ENCODE results near the gene SNX27. TPM values are rescaled to one million over a fixed set of nuclear protein-coding genes. Genes with fewer than 3 reads are reported as not detected.

Gene SNX27
- total RNA-seq (2021; ENCODE audit: unreplicated experiment) (42.2 TPM), Bru-seq, nascent RNA (percentile 73 among the genes with signal in this experiment), BruChase-seq, experiment 1, labeled RNA remaining after a 6-hour chase (percentile 86 among the genes with signal in this experiment), BruChase-seq, experiment 2, labeled RNA remaining after a 2-hour chase (percentile 81 among the genes with signal in this experiment)
- 11.7 and 11.8 TPM in 2 replicates for polyA plus RNA-seq (2012)
- long read RNA-seq, full-length matches to known transcripts = 26 of 56 reads
- long read RNA-seq, partial matches to known transcripts = 24 of 56 reads
- long read RNA-seq, other reads (novel, unspliced or antisense) = 6 of 56 reads

DNA sequence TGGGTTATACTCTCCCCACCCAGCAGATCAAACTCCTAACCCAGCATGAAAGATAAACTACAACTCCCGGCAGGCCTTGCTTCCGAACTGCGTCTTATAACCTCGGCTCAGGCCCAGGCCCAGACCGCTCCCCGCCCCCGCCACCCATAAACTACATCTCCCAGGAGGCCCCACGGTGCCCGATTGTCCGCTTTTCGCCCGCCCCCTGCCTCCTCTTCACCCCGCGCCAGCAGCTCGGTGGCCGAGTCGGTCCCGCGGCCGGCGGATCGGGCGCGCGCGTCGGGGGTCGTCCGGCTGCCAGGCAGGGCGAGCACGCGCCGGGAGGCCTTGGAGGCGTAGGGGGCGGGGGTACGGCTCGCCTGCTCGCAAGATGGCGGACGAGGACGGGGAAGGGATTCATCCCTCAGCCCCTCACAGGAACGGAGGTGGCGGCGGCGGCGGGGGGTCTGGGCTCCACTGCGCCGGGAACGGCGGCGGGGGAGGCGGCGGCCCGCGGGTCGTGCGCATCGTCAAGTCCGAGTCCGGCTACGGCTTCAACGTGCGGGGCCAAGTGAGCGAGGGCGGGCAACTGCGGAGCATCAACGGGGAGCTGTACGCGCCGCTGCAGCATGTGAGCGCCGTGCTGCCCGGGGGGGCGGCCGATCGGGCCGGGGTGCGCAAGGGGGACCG is at the start of gene SNX27:
SNX27 (plus strand) TSS at position 219 of the 669 bp plus-strand sequence; CDS start at position 371, 152 bp downstream.
- H3K4me2 ChIP-seq (ENCODE audit: low read length) = peak within 1 kb of the TSS; percentile 79
- peak within 1 kb of the TSS; percentile 80 for H3K9ac ChIP-seq (ENCODE audit: low read length)
- intact Hi-C loops (cut with micrococcal nuclease) = no loop called here
- H3K79me2 ChIP-seq (ENCODE audit: insufficient read depth, low read length) = peaks cover 40% of the 10 kb centered on the region
- H3K36me3 ChIP-seq (ENCODE audit: control insufficient read depth in 1 of 2, insufficient read depth in 2 of 2, low read length in 2 of 2) = 0 out of 4 replicates have a peak, but pooled peaks cover 0 to 2% of the 10 kb centered on the region in 2 experiments
- H2AFZ ChIP-seq (ENCODE audit: low read depth, low read length, poor library complexity, severe bottlenecking) = peak within 1 kb of the TSS; percentile 69
- ATAC-seq = peak; percentile 91
- DNase-seq (ENCODE audit: low read depth, low spot score) = peak; percentile 80
- peaks cover 8 to 50% of the 10 kb centered on the region in 2 experiments; a peak in 3 of 4 replicates for H3K4me1 ChIP-seq (ENCODE audit: control insufficient read depth in 1 of 2, insufficient read depth in 2 of 2, low read length in 2 of 2)
- TF ChIP-seq ZNF274 (IDR thresholded peaks at IDR 0.05; ENCODE audit: low read depth, low read length) = no peak
- peak; percentile 81 for TF ChIP-seq YY1 (IDR thresholded peaks at IDR 0.05; ENCODE audit: extremely low read depth, insufficient replicate concordance, low read depth, low read length)
- TF ChIP-seq, protein P1, sequence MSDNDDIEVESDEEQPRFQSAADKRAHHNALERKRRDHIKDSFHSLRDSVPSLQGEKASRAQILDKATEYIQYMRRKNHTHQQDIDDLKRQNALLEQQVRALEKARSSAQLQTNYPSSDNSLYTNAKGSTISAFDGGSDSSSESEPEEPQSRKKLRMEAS (IDR thresholded peaks at IDR 0.05) = peak; percentile 55
- TF ChIP-seq POLR2AphosphoS5 (IDR thresholded peaks at IDR 0.05; ENCODE audit: low read depth, low read length) = peak; percentile 78
- TF ChIP-seq, protein P2, sequence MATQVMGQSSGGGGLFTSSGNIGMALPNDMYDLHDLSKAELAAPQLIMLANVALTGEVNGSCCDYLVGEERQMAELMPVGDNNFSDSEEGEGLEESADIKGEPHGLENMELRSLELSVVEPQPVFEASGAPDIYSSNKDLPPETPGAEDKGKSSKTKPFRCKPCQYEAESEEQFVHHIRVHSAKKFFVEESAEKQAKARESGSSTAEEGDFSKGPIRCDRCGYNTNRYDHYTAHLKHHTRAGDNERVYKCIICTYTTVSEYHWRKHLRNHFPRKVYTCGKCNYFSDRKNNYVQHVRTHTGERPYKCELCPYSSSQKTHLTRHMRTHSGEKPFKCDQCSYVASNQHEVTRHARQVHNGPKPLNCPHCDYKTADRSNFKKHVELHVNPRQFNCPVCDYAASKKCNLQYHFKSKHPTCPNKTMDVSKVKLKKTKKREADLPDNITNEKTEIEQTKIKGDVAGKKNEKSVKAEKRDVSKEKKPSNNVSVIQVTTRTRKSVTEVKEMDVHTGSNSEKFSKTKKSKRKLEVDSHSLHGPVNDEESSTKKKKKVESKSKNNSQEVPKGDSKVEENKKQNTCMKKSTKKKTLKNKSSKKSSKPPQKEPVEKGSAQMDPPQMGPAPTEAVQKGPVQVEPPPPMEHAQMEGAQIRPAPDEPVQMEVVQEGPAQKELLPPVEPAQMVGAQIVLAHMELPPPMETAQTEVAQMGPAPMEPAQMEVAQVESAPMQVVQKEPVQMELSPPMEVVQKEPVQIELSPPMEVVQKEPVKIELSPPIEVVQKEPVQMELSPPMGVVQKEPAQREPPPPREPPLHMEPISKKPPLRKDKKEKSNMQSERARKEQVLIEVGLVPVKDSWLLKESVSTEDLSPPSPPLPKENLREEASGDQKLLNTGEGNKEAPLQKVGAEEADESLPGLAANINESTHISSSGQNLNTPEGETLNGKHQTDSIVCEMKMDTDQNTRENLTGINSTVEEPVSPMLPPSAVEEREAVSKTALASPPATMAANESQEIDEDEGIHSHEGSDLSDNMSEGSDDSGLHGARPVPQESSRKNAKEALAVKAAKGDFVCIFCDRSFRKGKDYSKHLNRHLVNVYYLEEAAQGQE (IDR thresholded peaks at IDR 0.05; ENCODE audit: low read depth) = no peak
- TF ChIP-seq RAD21 (IDR thresholded peaks at IDR 0.05; ENCODE audit: low read depth) = no peak
- TF ChIP-seq EZH2phosphoT487 (IDR thresholded peaks at IDR 0.05; ENCODE audit: borderline replicate concordance) = no peak
- TF ChIP-seq SP1 (IDR thresholded peaks at IDR 0.05; ENCODE audit: low read depth) = peak; percentile 49; the same call in 1 of the 2 replicates
- peak; percentile 48 for TF ChIP-seq POLR2A (IDR thresholded peaks at IDR 0.05; ENCODE audit: borderline replicate concordance, extremely low read depth, insufficient read depth, insufficient read length)
- peak; percentile 85 for TF ChIP-seq ZFX (IDR thresholded peaks at IDR 0.05)
- TF ChIP-seq CBX3 (IDR thresholded peaks at IDR 0.05; ENCODE audit: low read depth) = no peak
- peak; percentile 93 for TF ChIP-seq EGR1 (IDR thresholded peaks at IDR 0.05; ENCODE audit: low read depth)
- H3K27ac ChIP-seq (ENCODE audit: low read depth, low read length) = peak within 1 kb of the TSS; percentile 84
- H3K9me2 ChIP-seq (ENCODE audit: insufficient read depth) = no peaks in the 10 kb centered on the region
- peak within 1 kb of the TSS; percentile 76 to 79 for H3K4me3 ChIP-seq (replicated peaks in 1 of 2; ENCODE audit: low read depth in 1 of 2, low read length in 2 of 2)
- H4K20me1 ChIP-seq (ENCODE audit: insufficient read depth) = no peaks in the 10 kb centered on the region
- ChIA-PET POLR2A (interaction anchor here (0.6 to 0.7 kb wide), 2 partner anchors 69 to 133 kb away, joined by 3 to 4 read pairs; no protein-coding TSS in a partner anchor), RAD21 (ENCODE audit: low non-redundant PET in 1 of 2, low total read pairs in 2 of 2, uncharacterized antibody in 2 of 2, unreplicated experiment in 2 of 2) (interaction anchor here (0.6 kb wide), 2 partner anchors 33 to 419 kb away, joined by 4 to 7 read pairs; no protein-coding TSS in a partner anchor), CTCF (no interaction called here)
- no TSS peak for BruUV-seq (replicated peaks)
- no peaks in the 10 kb centered on the region for H3K9me3 ChIP-seq (ENCODE audit: control insufficient read depth in 1 of 2, insufficient read depth in 1 of 2, low read depth in 1 of 2, low read length in 2 of 2)
- H3K27me3 ChIP-seq (ENCODE audit: insufficient read depth, low read length) = no peaks in the 10 kb centered on the region

Data from HCT116 (cell line).